DMS114 treated with DMSO at 0.1 percent for 48 hours (cell line): ENCODE results near the gene RHNO1.
A peak's percentile ranks its signal among the peaks of the same experiment; 100 is the strongest.

Experiments
- DNase-seq: peaks from one replicate; lab custom pipeline; 2025; ENCODE audit not compliant: unreplicated experiment; lab: John Stamatoyannopoulos, UW

The RHNO1 gene, protein sequence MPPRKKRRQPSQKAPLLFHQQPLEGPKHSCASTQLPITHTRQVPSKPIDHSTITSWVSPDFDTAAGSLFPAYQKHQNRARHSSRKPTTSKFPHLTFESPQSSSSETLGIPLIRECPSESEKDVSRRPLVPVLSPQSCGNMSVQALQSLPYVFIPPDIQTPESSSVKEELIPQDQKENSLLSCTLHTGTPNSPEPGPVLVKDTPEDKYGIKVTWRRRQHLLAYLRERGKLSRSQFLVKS

DNA sequence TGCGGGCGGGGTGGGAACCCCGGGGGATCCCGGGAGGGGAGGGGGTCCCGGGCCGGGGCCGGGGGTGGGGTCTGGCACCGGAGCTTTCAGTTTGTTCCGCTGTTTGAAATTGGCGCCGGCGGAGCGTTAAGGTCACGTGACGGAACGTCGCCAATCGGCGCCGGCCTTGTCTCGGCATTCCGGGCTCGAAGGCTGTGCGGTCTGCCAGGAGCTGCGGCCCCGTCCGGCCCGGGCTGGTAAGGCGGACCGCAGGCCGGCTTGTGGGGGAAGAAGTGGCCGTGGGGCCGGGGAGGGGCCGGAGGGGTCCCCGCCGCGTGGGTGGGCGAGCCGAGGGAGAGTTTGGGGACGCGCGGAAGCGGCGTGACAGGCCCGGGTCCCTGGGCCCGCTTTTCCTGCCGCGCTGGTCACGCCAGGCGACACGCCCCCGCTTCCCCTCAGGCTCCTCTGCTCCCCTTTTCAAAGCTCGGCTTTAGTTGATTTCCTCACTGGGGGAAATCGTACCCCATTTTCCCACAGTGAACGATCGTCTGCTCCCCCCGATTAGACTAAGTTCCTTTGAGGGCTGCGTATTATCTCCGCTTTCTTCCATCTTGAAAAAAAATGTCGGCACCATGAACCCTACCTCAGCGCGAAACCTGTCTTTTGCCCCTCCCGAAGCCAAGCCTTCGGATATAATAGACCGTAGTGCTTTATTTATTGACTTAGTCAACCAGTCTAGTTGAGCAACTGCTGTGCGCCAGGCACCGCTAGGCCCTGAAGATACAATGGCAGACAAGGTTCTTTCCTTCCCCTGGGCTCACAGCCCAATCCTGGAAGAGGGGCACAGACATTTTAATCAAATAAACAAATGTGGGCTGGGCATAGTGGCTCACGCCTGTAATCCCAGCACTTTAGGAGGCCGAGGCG is at the start of gene RHNO1, which contains the start of gene FOXM1:
Gene RHNO1 (plus strand): TSS at position 177 of the 906 bp plus-strand sequence. CDS start 8,144 bp downstream, outside the sequence.
Gene FOXM1 (minus strand): TSS at position 128 of the 906 bp plus-strand sequence. CDS start 2,696 bp downstream, outside the sequence.
- peak; percentile 72 for DNase-seq

DNA sequence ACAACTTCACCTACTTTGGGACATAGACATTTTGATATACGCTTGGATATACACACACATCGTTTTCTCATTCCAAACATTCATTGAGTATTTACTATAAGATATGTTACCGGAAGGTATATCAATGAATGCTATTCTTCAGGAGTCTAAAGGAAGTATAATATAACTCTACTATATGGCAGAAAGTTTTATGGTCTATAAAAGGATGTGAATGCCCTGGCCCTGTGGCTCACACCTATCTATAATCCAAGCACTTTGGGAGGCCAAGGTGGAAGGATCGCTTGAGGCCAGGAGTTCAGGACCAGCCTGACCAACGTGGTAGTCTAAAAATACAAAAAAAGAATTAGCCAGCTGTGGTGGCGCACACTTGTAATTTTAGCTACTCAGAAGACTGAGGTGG is 47.7 kb upstream of the RHNO1 start:
- DNase-seq = no peak

DNA sequence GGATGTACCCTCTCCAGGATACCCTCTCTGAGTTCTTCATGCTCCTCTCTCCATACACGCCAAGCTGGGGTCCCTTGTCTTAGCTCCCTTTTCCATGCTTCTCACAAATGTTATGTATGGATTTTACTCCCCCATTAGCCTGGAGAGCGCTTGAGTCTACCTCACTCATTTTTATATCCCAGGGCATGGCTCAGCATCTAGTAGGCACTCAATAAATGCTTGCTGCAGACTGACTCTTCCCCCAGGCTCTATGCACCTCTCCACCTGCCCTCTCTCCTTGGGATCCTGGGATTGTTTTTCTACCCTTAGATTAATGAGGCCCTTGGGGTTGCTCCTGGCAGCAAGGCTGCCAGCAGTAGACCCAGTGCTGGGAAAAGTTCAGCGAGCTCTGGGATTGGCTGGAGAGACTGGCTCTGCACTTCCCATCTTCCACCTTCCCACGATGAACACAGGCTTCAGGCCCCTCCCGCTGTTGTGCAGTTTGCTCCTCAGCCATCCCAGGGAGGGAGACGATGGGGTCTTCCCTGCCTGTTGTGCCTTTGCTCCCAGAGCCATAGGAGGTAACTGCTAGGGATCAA is 44.4 kb upstream of the RHNO1 start:
- DNase-seq = no peak

DNA sequence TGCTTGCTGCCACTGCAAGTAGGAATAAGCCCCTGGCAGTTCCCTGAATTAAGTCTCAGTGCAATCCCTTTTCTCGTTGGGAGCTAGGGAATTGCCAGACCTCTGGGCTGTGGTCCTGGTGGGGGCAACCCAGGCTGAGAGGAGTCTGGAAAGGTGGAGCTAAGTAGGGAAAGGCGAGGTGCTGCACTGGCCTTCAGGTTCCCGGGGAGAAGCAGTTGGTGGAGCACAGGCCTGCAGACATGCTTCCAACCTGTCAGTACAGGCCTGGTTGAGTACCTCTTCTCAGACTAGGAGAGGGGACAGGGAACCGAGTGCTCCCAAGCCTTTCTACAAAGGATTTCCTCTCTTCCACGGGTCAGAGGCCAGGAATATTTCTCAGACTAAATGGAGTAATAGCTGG is 43.7 kb upstream of the RHNO1 start:
- DNase-seq = no peak

DNA sequence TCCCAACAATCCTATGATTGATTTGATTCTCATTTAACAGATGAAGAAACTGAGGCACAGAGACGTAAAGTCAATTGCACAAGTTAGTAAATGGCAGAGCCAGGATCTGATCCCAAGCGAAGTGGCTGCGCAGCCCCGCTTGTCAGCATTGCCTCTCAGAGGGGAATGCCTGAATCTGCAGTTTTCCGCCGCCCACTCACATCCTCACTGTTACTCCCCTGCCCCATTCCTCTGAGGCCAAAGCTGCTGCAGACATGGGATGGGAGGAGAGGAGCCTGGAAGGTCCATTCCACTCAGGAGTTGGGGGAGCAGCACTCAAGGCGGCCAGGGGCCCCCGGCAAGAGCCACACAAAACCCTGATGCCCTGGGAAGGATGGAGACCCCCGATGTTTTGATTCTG is 43.2 kb upstream of the RHNO1 start:
- no peak for DNase-seq

DNA sequence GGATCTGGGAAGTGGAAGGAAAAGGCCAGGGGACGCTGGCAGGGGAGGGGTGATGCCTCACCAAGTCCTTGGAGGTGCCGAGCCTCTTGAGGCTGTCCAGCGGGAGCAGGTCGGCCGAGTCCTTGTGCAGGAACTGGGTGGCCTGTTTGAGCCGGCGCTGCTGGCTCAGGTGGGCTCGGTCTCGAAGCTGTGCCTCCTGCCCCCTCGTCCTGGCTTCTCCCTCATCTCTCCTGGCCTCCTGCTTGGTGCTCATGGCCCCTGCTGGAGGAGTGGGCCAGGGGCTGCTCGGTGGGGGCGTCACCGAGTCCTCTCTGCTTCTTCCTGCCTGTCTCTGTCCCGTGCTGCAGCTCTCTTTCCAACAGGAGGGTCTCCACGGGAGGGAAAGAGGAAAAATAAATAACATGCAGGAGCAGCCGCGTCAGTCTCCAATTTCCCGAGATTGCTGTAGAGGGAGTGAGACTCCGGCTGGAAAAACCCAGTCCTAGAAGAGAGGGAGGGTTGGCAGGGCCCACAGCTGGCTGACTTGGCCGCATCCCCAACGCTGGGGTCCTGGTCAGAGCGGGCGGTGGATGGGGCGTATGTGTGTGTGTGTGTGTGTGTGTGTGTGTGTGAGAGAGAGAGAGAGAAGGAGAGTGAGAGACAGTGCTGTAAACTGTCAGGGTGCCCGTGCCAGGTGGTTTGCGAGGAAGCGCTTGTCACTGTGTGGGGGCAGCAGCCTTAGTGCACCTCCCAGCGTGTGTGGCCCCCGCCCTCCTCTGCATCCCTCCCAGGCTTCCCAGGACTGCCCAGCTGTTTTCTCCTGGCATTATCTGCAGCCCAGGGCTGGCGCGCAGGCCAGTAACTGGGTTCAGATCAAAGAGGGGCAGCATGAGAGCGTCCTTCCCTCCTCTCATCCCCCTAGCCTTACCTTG is 42.2 kb upstream of the RHNO1 start, which contains the start of gene NRIP2:
Gene NRIP2 (minus strand): TSS at position 455 of the 911 bp plus-strand sequence. CDS start 52 bp downstream, at position 403.
- DNase-seq = no peak

DNA sequence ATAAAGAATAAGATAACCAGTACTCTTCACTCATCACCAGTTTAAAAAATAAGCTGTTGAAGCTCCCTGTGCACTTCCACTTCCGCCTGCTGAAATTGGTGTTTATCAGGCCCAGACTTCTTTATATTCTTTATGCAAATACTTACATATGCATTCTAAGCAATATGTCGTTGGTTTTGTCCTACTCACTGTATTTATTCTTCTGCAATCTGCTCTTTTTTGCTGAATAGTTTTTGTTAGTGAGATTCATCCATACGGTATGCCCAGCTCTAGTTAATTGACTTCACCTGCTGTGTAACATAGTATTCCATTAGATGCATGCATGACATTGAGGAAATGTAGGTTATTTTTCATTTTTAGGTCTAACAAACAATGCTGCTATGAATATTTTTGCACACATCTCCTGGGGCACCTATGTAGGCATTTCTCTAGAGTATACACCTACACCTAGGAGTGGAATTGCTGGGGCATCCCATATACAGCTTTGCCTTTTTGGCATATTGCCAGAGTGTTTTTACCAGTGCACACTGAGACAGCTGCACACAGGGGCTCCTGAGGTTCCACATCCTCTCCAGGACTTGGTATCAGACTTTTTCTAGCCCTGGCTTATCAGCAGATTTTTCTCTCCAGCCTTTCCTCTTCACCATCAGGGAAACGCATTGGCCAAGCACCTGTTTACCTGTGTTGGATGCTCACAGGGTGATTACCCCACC is 41.2 kb upstream of the RHNO1 start:
- no peak for DNase-seq

DNA sequence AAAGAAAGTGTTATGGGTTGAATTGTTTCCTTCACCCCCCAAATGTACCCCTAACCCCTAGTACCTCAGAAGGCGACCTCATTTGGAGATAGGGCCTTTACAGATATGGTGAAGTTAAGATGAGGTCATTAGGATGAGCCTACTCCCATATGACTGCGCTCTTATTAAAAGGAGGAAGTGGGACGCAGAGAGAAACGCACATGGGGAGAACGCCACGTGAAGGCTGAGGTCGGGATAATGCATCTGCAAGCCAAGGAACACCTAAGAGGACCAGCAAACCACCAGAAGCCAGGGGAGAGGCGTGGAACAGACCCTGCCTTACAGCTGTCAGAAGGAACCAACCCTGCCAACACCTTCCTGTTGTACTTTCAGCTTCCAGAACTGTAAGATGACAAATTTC is 40.4 kb upstream of the RHNO1 start:
- no peak for DNase-seq

DNA sequence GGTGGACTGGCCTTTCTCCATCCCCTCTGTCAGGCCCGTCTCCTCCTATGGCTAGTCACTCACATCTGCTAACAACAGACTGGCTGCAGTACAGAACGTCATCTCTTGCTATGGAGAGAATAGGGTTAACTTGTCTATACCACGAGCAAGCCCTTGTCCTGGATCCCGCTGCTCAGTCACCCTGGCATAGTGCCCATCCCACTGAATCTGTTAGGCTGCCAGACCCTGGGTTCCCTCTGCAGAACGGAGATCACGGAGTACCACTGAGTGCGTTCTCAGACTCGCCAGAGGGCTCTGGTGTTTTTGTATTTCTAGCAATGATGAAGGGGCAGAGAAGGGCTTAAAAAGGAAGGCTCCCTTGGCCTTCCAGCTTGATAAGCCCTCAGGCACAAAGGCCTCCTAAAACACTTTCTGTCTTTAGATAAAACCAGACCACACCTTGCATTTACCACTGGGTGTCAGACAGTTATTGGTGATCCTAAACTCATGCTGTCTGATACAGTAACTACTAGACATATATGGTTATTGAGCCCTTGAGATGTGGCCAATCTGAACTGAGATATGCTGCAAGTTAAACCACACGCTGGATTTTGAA is 35.9 kb upstream of the RHNO1 start:
- no peak for DNase-seq

DNA sequence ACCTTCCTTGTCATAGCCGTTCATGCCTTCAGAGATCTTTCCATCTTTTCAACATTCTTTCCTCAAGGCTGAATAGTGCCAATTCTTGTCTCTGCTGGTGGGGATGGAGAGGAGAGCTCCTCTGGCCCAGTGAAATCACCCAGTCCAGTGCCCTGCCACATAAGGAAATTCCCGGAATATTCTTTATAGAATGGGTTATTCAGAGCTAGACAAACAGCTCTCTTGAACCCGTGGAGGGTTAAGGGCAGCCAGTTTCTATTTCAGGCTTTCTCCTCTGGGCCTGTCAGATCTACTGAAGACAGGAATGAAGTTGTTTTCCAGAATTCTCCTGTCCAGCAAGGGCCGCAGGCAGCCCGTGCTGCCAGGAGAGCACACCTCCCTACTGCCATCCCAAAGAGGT is 34.1 kb upstream of the RHNO1 start:
- no peak for DNase-seq

DNA sequence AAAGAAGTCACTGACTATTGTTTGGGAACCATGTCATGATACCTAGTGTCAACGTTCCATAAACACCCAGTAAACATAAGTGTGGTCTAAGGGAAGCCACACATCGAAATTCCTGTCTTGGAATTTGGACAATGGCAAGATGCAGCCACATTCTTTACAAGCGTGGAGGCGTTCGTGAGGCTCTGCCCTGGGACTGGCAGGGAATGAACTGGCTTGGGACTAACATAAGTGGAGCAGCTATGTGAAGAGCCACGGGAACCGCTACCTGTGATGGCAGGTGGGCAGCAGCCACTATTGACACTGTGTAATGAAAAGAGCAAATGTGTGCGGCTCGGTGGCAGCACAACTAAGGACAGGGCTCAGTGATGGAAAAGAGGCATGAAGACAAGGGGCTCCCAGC is 32.2 kb upstream of the RHNO1 start:
- DNase-seq = no peak

DNA sequence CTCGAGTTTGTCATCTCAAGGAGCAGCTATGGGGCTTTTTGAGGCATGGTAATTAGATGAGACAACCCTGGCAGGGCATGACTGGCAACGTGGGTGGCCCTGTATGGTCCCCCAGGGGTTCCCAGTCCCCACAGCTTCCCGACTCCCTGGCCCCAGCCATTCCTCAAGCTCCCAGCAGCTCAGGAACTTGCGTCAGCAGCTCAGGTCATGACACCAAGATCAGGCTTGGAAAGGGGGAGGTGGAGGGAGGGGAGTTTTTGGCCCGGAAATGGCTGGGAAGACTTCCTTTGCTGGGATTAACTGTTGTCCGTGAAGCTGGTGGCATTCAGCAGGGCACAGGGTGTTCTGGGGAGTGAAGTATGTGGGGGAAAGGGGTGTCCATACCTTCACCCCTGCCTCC is 31.7 kb upstream of the RHNO1 start:
- DNase-seq = no peak

DNA sequence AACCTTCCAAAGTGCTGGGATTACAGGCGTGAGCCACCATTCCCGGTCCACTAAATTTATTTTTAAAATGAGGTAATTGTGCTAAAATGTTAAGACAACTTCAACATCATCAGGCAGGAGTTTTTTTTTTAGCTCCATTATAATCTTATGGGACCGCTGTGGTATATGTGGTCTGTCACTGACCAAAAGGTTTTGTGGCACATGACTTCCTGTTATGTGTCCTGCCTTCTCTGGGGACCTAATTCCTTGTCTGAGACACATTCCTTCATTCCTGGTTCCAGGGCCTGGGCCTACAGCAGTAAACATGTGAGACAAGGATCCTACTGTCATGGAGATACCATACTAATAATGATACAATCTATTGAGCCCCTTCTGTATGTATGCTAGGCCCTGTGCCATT is 25.1 kb upstream of the RHNO1 start:
- no peak for DNase-seq

DNA sequence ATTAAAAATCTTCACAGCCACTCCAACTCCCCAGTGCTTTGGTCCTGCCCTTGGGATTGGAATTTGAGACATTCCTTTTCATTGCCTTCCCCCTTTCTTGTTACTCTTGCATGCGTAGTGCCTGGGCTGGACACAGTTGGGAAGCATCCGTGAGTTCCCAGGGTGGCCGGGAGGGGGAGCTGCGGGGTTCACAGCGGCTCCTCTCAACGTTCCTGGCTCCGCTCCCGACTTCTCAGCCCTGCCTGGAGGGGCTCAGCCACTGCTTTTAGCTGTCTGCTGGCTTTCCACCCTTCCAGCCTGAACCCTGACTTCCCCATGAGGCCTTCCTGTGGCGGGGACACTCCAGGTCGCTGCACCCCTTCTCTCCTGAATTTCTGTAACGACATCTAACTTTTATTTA is 23.4 kb upstream of the RHNO1 start:
- DNase-seq = peak; percentile 33

DNA sequence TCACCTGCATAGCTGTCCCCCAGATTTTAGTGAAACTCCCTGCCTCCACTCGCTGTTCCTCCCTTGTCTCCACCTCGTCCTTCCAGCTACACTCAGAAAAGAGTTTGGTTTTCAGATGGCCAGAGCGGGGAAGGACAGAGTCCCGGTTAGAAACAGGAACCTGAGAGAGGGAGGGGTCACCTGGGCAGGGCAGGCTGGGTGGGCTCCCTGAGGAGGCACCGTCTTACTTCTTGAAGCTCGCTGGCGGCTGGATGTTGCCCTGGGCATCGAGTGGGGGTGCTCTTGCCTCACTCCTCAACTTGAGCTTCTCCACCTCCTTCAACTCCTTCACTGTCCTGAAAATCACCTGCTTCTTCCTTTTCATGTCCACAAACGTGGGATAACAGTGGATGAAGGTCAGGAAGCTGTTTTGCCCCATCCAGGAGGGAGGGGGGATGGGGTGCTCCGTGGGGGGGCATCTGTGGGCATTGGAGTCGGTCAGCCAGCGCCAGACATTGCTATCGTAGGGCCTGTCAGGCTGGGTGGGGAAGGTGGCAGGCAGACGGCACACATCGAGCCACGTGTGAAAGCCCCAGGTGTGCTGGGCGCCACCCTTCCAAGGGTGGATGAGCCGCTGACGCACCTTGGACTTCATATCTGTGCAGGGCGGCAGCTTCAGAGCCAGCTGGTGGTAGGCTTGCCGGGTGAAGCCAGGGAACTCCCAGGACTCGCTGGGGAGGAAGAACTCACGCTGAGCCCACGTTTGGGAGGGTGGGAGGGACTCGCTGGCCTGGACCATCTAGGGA is 22.2 kb upstream of the RHNO1 start:
- no peak for DNase-seq

DNA sequence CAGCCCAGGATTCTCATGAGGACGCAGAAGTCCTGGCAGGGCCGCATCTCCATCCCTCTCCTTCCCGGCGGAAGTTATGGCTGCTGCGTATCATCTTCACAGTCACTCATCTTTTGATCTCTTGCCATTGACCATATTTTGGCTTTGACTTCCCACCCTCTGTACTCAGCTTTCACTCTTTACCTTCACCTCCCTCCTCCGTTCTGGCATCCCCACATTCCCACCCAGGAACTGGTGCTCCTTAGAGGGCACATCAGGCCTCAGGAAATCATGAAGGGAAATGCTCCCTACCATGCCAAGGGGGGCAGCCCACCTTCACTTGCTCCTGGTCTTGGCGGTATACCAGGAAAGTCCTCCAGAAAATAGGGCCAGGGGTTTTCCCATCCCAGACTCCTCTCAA is 21.5 kb upstream of the RHNO1 start:
- DNase-seq = no peak

DNA sequence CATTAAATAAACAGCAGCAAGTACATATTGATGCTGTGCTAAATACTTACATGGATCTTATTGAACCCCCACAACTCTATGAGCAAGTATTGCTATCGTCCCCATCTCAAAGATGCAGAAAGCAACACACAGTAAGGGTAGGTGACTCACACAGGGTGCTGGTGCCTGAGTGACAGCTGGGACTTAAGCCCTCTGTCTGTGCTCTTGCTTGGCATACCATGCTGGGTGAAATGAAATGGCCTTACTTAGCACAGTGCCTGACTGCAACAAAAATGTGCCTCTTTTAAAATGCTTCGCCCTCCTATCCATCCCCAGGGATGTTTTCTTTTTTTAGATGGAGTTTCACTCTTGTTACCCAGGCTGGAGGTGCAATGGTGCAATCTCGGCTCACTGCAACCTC is 21.0 kb upstream of the RHNO1 start:
- DNase-seq = no peak

DNA sequence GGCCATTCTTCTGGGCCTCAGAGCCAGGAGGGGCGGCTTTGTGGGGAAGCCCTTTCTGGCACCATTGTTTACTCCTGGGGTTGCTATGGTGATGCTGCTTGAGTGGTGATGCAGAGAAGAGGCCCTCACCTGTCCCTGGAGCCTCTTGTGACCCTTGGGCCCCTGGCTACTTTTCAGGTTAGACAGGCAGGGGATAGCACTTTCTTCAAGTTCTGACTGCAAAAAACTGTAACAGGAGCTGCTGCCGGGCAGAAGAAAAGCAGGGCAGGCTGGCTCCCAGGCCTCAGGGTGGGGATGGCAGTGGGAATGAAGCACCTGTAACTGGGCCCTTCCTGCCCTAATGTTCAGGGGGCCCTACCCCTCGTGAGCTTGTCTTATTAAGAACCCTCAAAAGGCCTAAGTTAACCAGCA is 20.0 kb upstream of the RHNO1 start, which contains the start of gene TEX52:
Gene TEX52 (minus strand): TSS at position 19 of the 411 bp plus-strand sequence. CDS start 13 bp downstream, at position 6.
- DNase-seq = no peak

DNA sequence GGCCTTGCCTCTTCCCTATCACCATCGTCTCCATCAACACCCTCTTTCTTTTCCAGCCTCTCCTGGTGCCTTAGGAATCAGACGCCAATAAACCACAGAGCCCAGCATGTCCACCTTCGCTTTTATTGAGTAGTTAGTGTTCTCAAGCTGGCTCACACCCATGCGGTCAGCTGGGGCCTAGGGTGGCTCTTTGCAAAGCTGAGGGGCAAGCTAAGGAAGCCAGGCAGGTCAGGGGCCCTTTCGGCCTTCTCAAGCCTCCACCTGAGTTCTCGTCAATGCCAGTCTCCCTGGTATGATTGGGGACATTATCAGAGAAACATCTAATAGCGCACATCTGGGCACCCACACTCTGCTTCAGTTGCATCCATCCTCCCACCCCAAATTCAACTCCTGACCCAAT is 19.4 kb upstream of the RHNO1 start:
- no peak for DNase-seq
